Measurements from ENCODE around the gene C11orf21.
A peak's percentile ranks its signal among the peaks of the same experiment; 100 is the strongest.

Gene C11orf21

DNA sequence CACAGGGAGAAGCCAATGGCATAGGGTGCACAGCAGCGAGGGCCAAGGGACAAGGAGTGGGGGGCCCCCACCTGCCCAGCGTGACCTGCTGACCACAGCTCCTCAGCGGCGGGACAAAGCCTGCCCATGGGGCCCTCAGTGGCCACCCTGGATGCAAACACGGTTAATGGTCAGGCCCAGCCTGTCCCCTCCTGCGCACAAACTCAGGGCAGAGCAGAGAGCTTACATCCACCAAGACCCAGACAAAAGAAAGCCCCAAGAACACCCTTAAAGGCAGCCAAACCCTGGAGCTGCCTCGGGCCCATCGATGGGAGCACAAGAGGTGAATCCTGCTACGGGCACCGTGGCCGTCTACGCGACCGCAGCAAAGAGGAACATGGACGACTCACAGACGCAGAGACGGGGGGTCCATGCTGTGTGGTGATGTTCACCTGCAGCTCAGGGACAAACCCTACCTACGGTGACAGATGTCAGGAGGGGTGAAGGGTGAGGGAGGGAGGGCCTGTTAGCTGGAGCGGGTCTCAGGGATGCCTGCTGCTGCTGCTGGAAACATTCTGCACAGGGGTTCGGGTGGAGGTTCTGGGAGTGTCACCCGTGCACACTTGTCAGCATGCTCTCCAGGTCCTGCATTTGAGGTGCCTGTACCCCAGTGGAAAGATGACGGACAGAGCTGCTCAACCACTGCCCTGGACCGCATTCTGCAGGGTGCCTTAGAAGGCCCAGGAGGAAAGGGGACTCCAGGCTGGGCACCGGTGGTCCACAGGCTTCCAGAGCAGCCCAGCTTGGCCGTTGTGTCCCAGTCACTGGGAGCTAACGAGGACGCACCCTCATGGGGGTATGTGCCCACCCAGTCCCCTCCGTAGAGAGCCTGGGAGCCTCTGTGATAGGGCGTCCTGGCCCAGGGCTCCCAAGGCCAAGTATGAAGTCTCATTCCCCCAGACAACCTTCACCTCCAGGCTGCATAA lies 42.9 kb downstream of the C11orf21 start:
- DNase-seq, result no peak

DNA sequence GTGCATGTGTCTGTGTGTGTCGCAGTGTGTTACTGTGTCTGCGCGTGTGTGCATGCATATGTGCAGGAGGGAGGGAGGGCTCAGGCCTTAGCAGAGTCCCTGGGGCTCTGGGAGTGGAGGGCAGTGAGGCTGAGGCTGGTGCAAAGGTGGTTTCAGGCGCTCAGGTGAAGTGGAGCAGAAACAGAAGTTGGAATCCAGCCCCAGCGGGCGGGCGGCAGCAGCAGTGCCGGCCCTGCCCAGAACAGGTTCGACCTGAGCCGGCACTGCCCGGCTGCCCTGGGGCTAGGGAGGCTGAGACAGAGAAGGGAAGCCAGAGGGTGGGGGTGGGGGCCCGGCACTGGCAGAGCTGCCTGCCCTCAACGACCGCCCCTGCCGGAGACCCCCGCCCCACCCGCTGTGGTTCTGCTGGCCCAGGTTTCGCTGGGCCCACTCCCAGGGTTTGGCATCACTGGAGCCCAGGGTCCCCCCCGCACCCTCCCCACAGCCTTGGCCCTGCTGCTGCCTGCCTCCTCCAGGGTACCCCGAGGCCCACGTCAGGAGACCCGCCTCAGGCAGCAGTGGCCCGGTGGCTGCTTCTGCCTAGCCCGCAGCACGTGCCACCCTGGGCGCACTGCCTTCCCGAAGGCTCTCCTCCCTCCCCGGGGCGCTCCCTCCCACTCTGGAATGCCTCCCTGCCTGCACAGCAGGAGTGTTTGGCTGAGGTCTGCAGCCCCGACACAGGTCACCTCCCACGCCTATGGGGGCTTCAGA lies 44.6 kb downstream of the C11orf21 start:
- DNase-seq, result peak; percentile 59

DNA sequence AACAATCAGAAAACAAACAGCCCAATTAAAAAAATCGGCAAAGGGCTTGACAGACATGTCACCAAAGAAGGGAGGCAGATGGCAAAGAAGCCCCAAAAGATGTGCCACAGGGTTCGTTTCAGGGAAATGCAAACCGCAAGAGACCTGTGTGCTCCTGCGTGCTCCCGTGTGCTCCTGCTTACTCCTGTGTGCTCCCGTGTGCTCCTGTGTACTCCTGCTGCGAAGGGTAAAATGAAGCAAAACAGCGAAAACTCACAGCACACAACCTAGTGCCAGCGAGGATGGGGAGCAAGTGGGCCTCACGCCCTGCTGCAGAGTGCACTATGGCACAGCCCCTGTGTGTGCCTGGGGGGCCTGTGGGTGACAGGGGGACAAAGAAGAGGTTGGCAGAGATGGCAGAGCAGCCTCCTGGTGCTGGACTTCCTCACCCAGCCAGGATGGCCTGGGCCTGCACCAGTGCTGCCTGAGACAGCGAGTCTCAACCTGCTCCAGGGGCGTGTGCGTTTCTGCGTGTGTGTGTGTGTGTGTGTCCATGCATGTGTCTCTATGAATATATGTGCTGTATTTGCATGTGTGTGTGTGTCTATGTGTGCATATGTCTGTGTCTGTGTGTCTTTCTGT lies 45.3 kb downstream of the C11orf21 start:
- DNase-seq, result no peak

DNA sequence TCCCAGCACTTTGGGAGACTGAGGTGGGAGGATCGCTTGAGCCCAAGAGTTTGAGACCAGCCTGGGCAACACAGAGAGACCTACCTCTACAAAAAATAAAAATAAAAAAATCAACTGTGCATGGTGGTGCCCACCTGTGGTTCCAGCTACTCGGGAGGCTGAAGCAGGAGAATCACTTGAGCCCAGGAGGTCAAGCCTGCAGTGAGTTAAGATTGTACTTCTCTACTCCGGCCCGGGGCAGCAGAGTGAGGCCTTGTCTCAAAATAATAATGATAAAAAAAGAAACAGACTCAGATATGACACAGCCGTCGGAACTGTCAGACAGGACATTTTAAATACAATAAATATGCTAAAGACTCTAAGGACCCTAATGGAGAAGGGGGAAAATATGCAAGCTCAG lies 49.7 kb downstream of the C11orf21 start:
- no peak for DNase-seq

DNA sequence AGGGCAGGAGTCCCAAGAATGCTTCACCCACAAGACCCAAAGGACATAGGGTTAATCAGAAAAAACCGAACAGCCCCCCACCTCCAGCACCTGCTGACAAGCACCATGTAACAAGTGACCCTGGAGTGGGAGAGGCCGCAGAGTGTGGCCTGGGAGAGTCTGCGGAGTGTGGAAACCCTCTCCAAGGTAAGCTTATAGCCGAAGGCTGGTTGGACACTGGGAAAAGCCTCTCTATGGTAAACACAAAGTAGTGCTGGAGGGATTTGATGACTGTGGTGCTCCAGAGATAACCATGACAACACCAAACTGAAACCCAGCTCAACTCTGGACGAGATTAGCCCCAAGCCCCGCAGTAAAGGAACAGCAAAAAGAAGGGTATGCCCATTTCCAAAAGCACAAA lies 50.6 kb downstream of the C11orf21 start:
- no peak for DNase-seq

DNA sequence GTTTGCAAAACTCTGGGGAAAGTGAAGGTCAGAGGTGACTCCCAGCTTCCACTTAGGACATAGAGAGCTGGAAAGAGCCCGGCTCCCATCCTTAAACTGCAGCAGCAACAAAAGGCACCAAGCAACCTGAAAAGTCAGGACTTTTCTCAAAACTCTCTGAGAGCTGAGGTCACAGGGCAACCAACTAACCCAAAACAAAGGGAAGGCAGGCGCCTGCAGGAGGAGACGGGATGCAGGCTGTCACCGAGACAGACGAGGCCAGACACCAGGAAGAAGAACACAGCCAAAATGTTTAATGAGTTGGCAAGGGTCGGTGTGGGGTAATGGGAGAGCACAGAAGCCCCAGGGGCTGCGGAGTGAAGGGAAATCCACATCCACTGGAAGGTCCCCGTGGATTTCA lies 51.2 kb downstream of the C11orf21 start:
- no peak for DNase-seq

DNA sequence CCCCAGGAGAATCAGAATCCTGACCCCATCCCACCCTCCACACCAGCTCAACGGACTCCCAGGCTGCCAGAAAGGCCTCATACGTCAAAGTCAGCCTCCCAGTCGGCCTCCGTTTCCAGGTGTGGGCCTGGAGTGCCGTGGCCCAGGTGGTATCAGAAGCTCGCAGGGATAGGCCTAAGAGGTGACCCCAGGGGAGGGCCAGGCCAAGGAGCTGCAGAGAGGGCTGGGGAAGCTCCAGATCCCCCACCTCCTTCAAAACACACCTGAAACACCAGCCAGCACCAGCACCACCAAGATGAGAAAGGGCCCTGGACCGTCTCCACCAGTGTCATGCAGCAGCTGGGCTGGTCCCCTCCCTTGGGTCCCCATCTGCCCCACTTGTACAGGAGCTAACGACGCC lies 51.7 kb downstream of the C11orf21 start:
- DNase-seq, result no peak

DNA sequence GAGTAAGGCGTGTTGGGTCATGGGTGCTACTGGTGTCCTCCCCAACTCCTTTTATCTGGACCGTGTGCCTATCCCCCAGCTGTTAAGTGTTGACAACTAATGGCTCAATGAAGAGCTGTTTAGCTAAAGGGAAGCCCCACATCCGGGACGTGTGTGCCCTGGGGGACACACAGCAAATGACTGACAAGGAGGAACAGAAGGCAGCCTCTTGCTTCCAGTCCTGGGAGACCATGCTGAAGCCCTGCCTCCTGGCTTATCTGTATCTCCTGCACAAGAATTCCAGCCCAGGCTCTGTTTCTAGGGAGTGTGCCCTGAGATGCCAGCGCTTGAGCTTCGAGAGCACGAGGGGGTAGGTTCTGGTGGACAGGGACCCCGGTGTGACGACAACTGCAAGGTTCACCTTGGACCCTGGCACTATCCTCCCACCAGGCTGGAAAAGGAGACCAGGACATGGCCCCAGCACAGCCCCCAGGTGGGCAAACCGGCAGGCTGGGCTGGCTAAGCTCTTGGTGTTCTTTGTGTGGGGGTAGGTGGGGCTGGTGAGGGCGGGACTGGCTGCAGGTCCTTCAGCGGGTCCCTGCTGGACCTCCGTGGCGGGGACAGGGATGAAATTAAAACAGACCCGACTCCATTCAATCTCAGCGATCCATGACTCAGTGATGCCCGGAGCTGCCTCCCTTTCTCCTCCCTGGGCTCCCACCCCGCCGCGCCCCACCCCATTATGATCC lies 52.4 kb downstream of the C11orf21 start:
- no peak for DNase-seq

DNA sequence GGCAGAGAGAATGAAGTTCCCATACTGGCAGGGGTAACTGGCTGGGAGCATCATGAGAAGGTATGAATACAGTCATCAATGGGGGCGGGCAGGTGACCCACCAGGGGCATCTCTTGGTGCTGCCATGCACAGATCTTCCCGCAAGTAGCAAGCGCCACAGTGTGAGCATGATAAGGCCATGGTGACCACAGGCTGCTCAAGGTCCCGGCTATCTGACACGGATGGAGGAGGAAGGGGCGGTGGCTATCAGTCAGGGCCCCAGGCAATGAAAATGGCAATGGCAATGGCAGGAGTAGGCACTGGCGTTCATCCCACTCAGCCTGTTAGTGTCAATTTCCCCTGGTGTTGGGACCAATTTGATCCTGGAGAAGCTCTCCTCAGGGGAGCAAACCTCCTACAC lies 53.0 kb downstream of the C11orf21 start:
- no peak for DNase-seq

DNA sequence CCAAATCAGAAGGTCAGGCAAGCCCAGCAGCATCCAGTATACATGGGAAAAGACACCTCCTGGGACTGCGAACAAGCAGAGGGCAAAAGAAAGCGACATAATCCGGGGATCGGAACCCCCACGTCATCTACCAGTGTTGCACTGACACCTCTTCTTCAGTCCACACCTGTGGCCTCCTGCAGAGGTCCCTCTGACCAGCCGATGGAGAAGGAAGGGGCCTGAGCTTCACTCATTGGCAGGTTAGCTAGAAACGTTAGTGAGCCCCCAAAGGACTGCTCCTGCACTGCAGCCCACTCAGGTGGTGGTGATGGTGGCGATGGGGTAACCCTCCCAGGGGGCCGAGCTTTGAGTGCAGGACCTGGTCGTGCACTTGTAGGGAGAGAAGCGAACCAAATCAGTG lies 53.5 kb downstream of the C11orf21 start:
- no peak for DNase-seq

DNA sequence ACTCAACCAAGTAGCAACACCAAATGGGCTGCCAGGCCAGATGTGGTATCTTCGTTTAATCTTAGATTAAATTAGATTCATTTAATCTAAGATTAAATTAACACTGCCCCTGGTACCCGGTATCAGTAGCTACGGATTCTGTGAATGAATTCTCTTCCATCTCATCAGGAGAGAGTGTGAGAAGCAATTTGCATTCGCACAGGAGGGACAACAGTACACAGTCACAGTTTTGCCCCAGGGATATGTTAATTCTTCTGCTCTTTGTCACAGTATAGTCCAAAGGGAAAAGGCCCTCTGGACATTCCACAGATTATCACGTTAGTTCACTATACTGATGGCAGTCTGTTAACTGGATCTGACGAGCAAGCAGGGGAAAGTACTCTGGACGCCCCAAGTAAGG lies 54.2 kb downstream of the C11orf21 start:
- no peak for DNase-seq

Data from DMS79 (cell line).